GM12872 (cell line): ENCODE measurements around the gene WDR38.

Experiments
- CTCF ChIP-seq: IDR thresholded peaks from 3 replicates; pipeline ENCODE4 v1.5.1; 2011; ENCODE audit warnings: low read depth, mild to moderate bottlenecking, low read length, moderate library complexity; ENCODE audit not compliant: insufficient read depth

Gene WDR38

GRCh38 chr9:124868511-124869465, 15.5 kb downstream of the WDR38 start:
- peak; percentile 57; the same call in 2 of the 3 replicates for TF ChIP-seq CTCF

GRCh38 chr9:124869466-124869985, 16.3 kb downstream of the WDR38 start:
- TF ChIP-seq CTCF, result no peak

GRCh38 chr9:124869986-124870560, 16.8 kb downstream of the WDR38 start:
- no peak for TF ChIP-seq CTCF

- TF ChIP-seq CTCF, result no peak
Measured at GRCh38 chr9:124870723-124871122, 17.5 kb downstream of the WDR38 start.

- no peak for TF ChIP-seq CTCF
Measured at GRCh38 chr9:124871156-124871561, 17.9 kb downstream of the WDR38 start.

- TF ChIP-seq CTCF, result no peak
Measured at GRCh38 chr9:124873664-124874063, 20.4 kb downstream of the WDR38 start.

GRCh38 chr9:124875501-124875900, 22.2 kb downstream of the WDR38 start:
- no peak for TF ChIP-seq CTCF
